ENCODE data around the gene PAN2.
A peak's percentile ranks its signal among the peaks of the same experiment; 100 is the strongest.
"Not testable (repeated sequence)": the region's sequence is repeated elsewhere in the genome, so short reads cannot be mapped to it uniquely, and the experiment has no call there.

The PAN2 gene

GRCh38 chr12:56346675-56347074 lies 12.9 kb upstream of the PAN2 start:
- DNase-seq, result no peak

GRCh38 chr12:56342290-56342689 lies 8.5 kb upstream of the PAN2 start:
- DNase-seq, result not testable (repeated sequence)

- DNase-seq, result no peak
These were observed 7.8 kb upstream of the PAN2 start for GRCh38 chr12:56341616-56342015.

- DNase-seq, result no peak
These were observed 5.3 kb upstream of the PAN2 start for GRCh38 chr12:56339158-56339422.

GRCh38 chr12:56338308-56339157 lies 4.7 kb upstream of the PAN2 start, which contains the start of gene IL23A:
IL23A (plus strand) TSS chr12:56338884; CDS start chr12:56339045, 161 bp downstream.
- no peak for DNase-seq

- DNase-seq, result no peak
These were observed 4.0 kb upstream of the PAN2 start for GRCh38 chr12:56337753-56338251.

- DNase-seq, result no peak
These were observed 2.8 kb upstream of the PAN2 start for GRCh38 chr12:56336361-56337167.

- DNase-seq, result not testable (repeated sequence)
These were observed 1.7 kb upstream of the PAN2 start for GRCh38 chr12:56335527-56335926.

GRCh38 chr12:56334490-56334793 lies 642 bp upstream of the PAN2 start:
- no peak for DNase-seq

- no peak for DNase-seq
These were observed 562 bp downstream of the PAN2 start for GRCh38 chr12:56333197-56333678.

- DNase-seq, result no peak
These were observed 1.1 kb downstream of the PAN2 start for GRCh38 chr12:56332512-56333196.

- no peak for DNase-seq
These were observed 2.8 kb downstream of the PAN2 start for GRCh38 chr12:56330936-56331490.

GRCh38 chr12:56326533-56326932 lies 7.3 kb downstream of the PAN2 start:
- no peak for DNase-seq

GRCh38 chr12:56326126-56326525 lies 7.7 kb downstream of the PAN2 start:
- no peak for DNase-seq

GRCh38 chr12:56324206-56324605 lies 9.6 kb downstream of the PAN2 start:
- DNase-seq, result no peak

GRCh38 chr12:56321610-56322009 lies 12.2 kb downstream of the PAN2 start:
- not testable (repeated sequence) for DNase-seq

- DNase-seq, result no peak
These were observed 12.8 kb downstream of the PAN2 start for GRCh38 chr12:56321027-56321426.

GRCh38 chr12:56317675-56318074 lies 16.1 kb downstream of the PAN2 start:
- no peak for DNase-seq

- peak; percentile 93 for DNase-seq
These were observed 18.0 kb downstream of the PAN2 start, which contains the start of gene CNPY2 for GRCh38 chr12:56315622-56316473. CNPY2 (minus strand) TSS chr12:56315988; CDS start chr12:56315217, 771 bp downstream.

- no peak for DNase-seq
These were observed 18.6 kb downstream of the PAN2 start for GRCh38 chr12:56315249-56315621.

- DNase-seq, result no peak
These were observed 22.8 kb downstream of the PAN2 start for GRCh38 chr12:56311003-56311402.

GRCh38 chr12:56308714-56309113 lies 25.1 kb downstream of the PAN2 start:
- DNase-seq, result no peak
